Measurements from ENCODE around the gene TMEM53.

GRCh38 chr1:44696101-44696500, 21.8 kb upstream of the TMEM53 start:
- TF ChIP-seq CTCF (conservative IDR thresholded peaks at IDR 0.05 in 1 of 2, IDR thresholded peaks at IDR 0.05 in 1 of 2; ENCODE audit: extremely low read depth in 1 of 2, insufficient read depth in 1 of 2, low read depth in 1 of 2, low read length in 2 of 2) (no peak), EZH2 (IDR thresholded peaks at IDR 0.05; ENCODE audit: borderline replicate concordance, low read length) (no peak)

Data from mammary epithelial cell (primary cell).